IPS-18a (cell line): ENCODE data around the gene GRIN3B.

ENCODE experiments used
- H3K27ac ChIP-seq: one replicate; pipeline ENCODE4 v1.5.1; 2013; ENCODE audit warnings: low read length
- H3K27me3 ChIP-seq: one replicate; pipeline ENCODE4 v1.6.1; 2013; ENCODE audit warnings: mild to moderate bottlenecking, low read length; ENCODE audit not compliant: control insufficient read depth, insufficient read depth
- H3K36me3 ChIP-seq: one replicate; pipeline ENCODE4 v1.6.1; 2013; ENCODE audit warnings: low read depth, low read length; ENCODE audit not compliant: control insufficient read depth
- H3K4me1 ChIP-seq: one replicate; pipeline ENCODE4 v1.6.1; 2013; ENCODE audit warnings: low read depth, low read length; ENCODE audit not compliant: control insufficient read depth
- H3K4me3 ChIP-seq: one replicate; pipeline ENCODE4 v1.5.1; 2013; ENCODE audit warnings: low read length
- H3K9ac ChIP-seq: one replicate; pipeline ENCODE4 v1.6.1; 2013; ENCODE audit warnings: mild to moderate bottlenecking, low read length, moderate library complexity
- H3K9me3 ChIP-seq: one replicate; pipeline ENCODE4 v1.6.1; 2013; ENCODE audit warnings: low read depth, low read length; ENCODE audit not compliant: control insufficient read depth

The GRIN3B gene

GRCh38 chr19:986083-986482 is 14.1 kb upstream of the GRIN3B start:
- H3K4me3 ChIP-seq: no peak overlapping the region
- H3K27ac ChIP-seq: no peak overlapping the region
- no peaks in the 10 kb centered on the region for H3K9me3 ChIP-seq
- H3K4me1 ChIP-seq: no peaks in the 10 kb centered on the region
- peaks cover 30% of the 10 kb centered on the region for H3K36me3 ChIP-seq
- no peak overlapping the region for H3K9ac ChIP-seq
- H3K27me3 ChIP-seq: no peaks in the 10 kb centered on the region

DNA sequence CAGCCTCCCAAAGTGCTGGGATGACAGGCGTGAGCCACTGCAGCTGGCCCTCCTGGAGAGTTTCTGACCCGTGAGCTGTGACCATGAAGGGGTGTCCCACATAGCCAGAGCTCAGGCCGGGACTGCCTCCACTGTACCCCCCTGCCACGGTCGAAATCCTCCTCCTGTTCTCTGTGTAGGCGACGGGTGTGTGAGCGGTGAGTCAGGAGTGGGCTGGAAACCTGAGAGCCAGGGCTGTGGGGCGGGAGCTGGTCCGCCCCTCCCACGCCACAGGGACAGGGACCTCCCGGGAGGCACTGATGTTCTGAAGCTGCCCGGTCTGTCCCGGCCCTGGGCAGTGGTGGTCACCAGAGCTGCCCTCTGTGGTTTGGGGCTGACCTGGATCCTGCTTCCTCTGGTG is 12.1 kb upstream of the GRIN3B start:
- H3K36me3 ChIP-seq: peaks cover 30% of the 10 kb centered on the region
- no peaks in the 10 kb centered on the region for H3K9me3 ChIP-seq
- no peak overlapping the region for H3K4me3 ChIP-seq
- H3K27me3 ChIP-seq: no peaks in the 10 kb centered on the region
- no peak overlapping the region for H3K9ac ChIP-seq
- H3K27ac ChIP-seq: no peak overlapping the region
- H3K4me1 ChIP-seq: no peaks in the 10 kb centered on the region

DNA sequence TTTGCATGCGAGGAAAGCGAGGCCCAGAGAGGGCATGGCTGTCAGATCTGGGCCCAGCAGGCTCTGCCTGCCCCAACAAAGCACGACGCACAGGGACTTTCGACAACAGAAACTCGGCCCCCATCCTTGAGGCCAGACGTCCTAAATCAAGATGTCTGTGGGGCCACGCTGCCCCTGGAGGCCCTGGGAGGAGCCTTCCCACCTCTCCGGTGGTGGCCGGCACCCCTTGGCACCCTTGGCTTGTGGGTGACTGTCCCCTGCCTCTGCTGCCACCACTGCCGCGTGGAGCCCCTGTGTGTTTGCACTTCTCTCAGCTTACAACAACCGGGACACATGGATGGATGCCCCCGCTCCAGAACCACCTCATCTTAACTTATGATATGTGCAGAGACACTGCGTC is 11.7 kb upstream of the GRIN3B start:
- H3K27me3 ChIP-seq: no peaks in the 10 kb centered on the region
- H3K4me1 ChIP-seq: no peaks in the 10 kb centered on the region
- no peaks in the 10 kb centered on the region for H3K9me3 ChIP-seq
- H3K27ac ChIP-seq: no peak overlapping the region
- H3K36me3 ChIP-seq: peaks cover 30% of the 10 kb centered on the region
- H3K4me3 ChIP-seq: no peak overlapping the region
- no peak overlapping the region for H3K9ac ChIP-seq

- no peak overlapping the region for H3K27ac ChIP-seq
- no peak overlapping the region for H3K9ac ChIP-seq
- H3K9me3 ChIP-seq: no peaks in the 10 kb centered on the region
- no peaks in the 10 kb centered on the region for H3K27me3 ChIP-seq
- peaks cover 30% of the 10 kb centered on the region for H3K36me3 ChIP-seq
- H3K4me1 ChIP-seq: no peaks in the 10 kb centered on the region
- H3K4me3 ChIP-seq: no peak overlapping the region
These were observed 10.7 kb upstream of the GRIN3B start for GRCh38 chr19:989381-990081.

DNA sequence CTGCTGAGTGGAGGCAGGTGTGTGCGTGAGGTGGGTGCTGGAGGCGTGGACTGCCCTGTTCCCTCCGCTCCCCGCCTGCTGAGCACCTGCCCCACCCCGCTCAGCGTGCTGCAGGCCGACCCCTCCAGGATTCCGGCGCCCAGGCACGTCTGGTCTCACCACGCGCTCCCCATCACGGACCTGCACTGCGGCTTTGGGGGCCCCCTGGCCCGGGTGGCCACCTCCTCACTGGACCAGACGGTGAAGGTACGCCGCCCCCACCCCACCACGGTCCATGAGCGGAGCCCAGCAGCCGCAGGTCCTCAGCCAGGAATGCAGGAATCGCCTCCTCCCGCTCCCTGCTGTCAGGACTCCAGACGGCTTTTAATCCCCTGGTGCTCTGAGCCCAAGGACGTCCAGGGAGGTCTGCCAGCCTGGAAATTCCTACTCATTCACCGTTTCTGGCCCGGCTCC is 10.1 kb upstream of the GRIN3B start:
- Histone ChIP-seq H3K36me3 (peaks cover 30% of the 10 kb centered on the region), H3K4me1 (no peaks in the 10 kb centered on the region), H3K9ac (no peak overlapping the region), H3K9me3 (no peaks in the 10 kb centered on the region), H3K27ac (no peak overlapping the region), H3K4me3 (no peak overlapping the region), H3K27me3 (no peaks in the 10 kb centered on the region)

DNA sequence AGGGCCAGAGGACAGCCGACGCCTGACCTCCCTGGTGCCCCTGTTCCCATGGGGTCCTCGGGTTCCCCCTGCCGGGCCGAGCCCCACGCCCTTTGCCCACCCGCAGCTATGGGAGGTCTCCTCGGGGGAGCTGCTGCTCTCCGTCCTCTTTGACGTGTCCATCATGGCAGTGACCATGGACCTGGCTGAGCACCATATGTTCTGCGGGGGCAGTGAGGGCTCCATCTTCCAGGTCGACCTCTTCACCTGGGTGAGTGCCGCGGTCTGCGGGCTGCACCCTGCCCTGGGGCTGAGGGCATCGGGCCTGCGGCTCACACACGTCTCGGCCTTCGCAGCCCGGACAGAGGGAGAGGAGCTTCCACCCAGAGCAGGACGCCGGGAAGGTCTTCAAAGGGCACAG is 9.5 kb upstream of the GRIN3B start:
- Histone ChIP-seq H3K27me3 (peaks cover 3% of the 10 kb centered on the region), H3K4me3 (no peak overlapping the region), H3K9ac (no peak overlapping the region), H3K27ac (no peak overlapping the region), H3K9me3 (no peaks in the 10 kb centered on the region), H3K36me3 (peaks cover 27% of the 10 kb centered on the region), H3K4me1 (no peaks in the 10 kb centered on the region)

GRCh38 chr19:991174-991931 is 8.9 kb upstream of the GRIN3B start:
- H3K9ac ChIP-seq: no peak overlapping the region

GRCh38 chr19:991932-992669 is 8.1 kb upstream of the GRIN3B start:
- no peaks in the 10 kb centered on the region for H3K9me3 ChIP-seq
- peaks cover 14% of the 10 kb centered on the region for H3K36me3 ChIP-seq

More at GRCh38 chr19:991174-991931, 8.9 kb upstream of the GRIN3B start:
- Histone ChIP-seq H3K36me3 (peaks cover 21% of the 10 kb centered on the region), H3K27me3 (peaks cover 9% of the 10 kb centered on the region), H3K27ac (no peak overlapping the region), H3K4me1 (no peaks in the 10 kb centered on the region), H3K4me3 (no peak overlapping the region), H3K9me3 (no peaks in the 10 kb centered on the region)

GRCh38 chr19:992670-993055 is 7.6 kb upstream of the GRIN3B start:
- Histone ChIP-seq H3K36me3 (peaks cover 9% of the 10 kb centered on the region), H3K27ac (no peak overlapping the region), H3K4me1 (no peaks in the 10 kb centered on the region), H3K4me3 (no peak overlapping the region), H3K27me3 (peaks cover 22% of the 10 kb centered on the region), H3K9ac (no peak overlapping the region), H3K9me3 (no peaks in the 10 kb centered on the region)

More at GRCh38 chr19:991932-992669, 8.1 kb upstream of the GRIN3B start:
- Histone ChIP-seq H3K9ac (no peak overlapping the region), H3K4me1 (no peaks in the 10 kb centered on the region), H3K4me3 (no peak overlapping the region), H3K27me3 (peaks cover 17% of the 10 kb centered on the region), H3K27ac (no peak overlapping the region)

DNA sequence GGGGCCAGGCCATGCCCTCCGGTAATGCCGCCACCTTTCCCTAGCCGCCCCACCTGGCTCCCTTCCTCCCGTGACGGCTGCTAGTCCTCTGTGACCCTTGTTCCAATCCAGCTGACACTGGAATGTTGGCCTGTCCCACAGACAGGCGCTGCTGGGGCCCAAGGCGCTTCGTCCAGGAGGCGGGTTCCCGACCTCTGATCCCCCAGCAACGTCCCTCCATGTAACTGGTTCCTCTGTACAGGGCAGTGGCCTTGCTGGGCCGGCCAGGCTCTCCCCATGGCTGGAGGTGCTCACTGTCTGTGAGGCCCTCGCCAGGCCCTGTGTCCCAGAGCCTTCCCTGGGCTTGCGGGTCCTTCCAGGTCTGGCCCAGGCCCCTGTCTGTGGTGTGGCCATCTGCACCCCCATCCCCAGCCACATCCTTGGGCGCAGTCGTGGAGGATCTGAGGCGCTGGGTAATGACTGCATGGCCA is 6.8 kb upstream of the GRIN3B start:
- H3K4me3 ChIP-seq: no peak overlapping the region
- H3K9me3 ChIP-seq: no peaks in the 10 kb centered on the region
- H3K4me1 ChIP-seq: no peaks in the 10 kb centered on the region
- H3K36me3 ChIP-seq: peaks cover 6% of the 10 kb centered on the region
- H3K27ac ChIP-seq: no peak overlapping the region
- H3K27me3 ChIP-seq: peaks cover 30% of the 10 kb centered on the region
- H3K9ac ChIP-seq: no peak overlapping the region

- no peak overlapping the region for H3K4me3 ChIP-seq
- H3K36me3 ChIP-seq: peaks cover 2% of the 10 kb centered on the region
- H3K27me3 ChIP-seq: peaks cover 35% of the 10 kb centered on the region
- no peak overlapping the region for H3K9ac ChIP-seq
- no peak overlapping the region for H3K27ac ChIP-seq
- H3K9me3 ChIP-seq: no peaks in the 10 kb centered on the region
- no peaks in the 10 kb centered on the region for H3K4me1 ChIP-seq
These were observed 6.3 kb upstream of the GRIN3B start for GRCh38 chr19:993831-994393.
